H1 (cell line): ENCODE results near the gene GPR156. TPM values are rescaled to one million over a fixed set of nuclear protein-coding genes. Genes with fewer than 3 reads are reported as not detected.
A peak's percentile ranks its signal among the peaks of the same experiment; 100 is the strongest.

Experiments
- CTCF ChIA-PET: fragments of 300-600 bp; sonication (Branson Sonifier 250); formaldehyde crosslinking; loops from one replicate; lab custom pipeline; 2021; ENCODE audit not compliant: partially characterized antibody; lab: Charles Lee
- POLR2A ChIA-PET: fragments of 300-600 bp; sonication (Branson Sonifier 250); formaldehyde crosslinking; loops from one replicate; lab custom pipeline; 2021; ENCODE audit warnings: inconsistent platforms; ENCODE audit not compliant: partially characterized antibody; lab: Charles Lee
- DNase-seq, 2 experiments: peaks; one replicate each; pipeline versions ENCODE4 v3.0.0 to v3.0.0-alpha.2; 2010 to 2022; ENCODE audit warnings: low spot score in 2 of 2, low read depth in 1 of 2, mixed read lengths in 1 of 2
- FAIRE-seq: peaks from 2 replicates; lab custom pipeline; 2011; peaks lifted over from hg19 to GRCh38; lab: Jason Lieb, UNC
- H2AFZ ChIP-seq: 2 replicates; pipeline ENCODE4 v1.8.1; 2012; ENCODE audit warnings: low read length, inconsistent platforms
- H2AK5ac ChIP-seq: 2 replicates; pipeline ENCODE4 v1.6.1; 2013; ENCODE audit warnings: low read depth, low read length
- H2BK120ac ChIP-seq: replicated peaks from 2 replicates; pipeline ENCODE3; 2013; ENCODE audit warnings: low read depth, low read length, inconsistent platforms
- H2BK12ac ChIP-seq: 2 replicates; pipeline ENCODE4 v1.6.1; 2013; ENCODE audit warnings: low read depth, low read length
- H2BK15ac ChIP-seq: 2 replicates; pipeline ENCODE4 v1.6.1; 2013; ENCODE audit warnings: low read length
- H2BK20ac ChIP-seq: 2 replicates; pipeline ENCODE4 v1.6.1; 2013; ENCODE audit warnings: low read length
- H2BK5ac ChIP-seq: 2 replicates; pipeline ENCODE4 v1.6.1; 2013; ENCODE audit warnings: low read depth, low read length
- H3K14ac ChIP-seq: 2 replicates; pipeline ENCODE4 v1.6.1; 2013; ENCODE audit warnings: inconsistent platforms; ENCODE audit not compliant: insufficient read length
- H3K18ac ChIP-seq: 2 replicates; pipeline ENCODE4 v1.6.1; 2013; ENCODE audit warnings: low read length; ENCODE audit errors: extremely low read depth
- H3K23ac ChIP-seq: 2 replicates; pipeline ENCODE4 v1.6.1; 2013; ENCODE audit warnings: inconsistent platforms; ENCODE audit not compliant: insufficient read length
- H3K23me2 ChIP-seq: 2 replicates; pipeline ENCODE4 v1.6.1; 2013; ENCODE audit warnings: low read depth, low read length
- H3K27ac ChIP-seq: 2 replicates; pipeline ENCODE4 v1.6.1; 2011; ENCODE audit warnings: low read depth, low read length, inconsistent platforms
- H3K27me3 ChIP-seq, 4 experiments: replicated peaks in 1 of 4; 1 replicate in 1 of 4; 2 replicates in 3 of 4; pipeline versions ENCODE4 v1.6.1 to v1.8.1; 2011 to 2013; ENCODE audit warnings: low read length in 3 of 4, mild to moderate bottlenecking in 3 of 4, inconsistent platforms in 2 of 4, mixed read lengths in 2 of 4, moderate library complexity in 1 of 4; ENCODE audit not compliant: control insufficient read depth in 3 of 4, insufficient read depth in 3 of 4; ENCODE audit errors: extremely low read depth in 1 of 4
- H3K36me3 ChIP-seq, 4 experiments: 2 replicates each; pipeline versions ENCODE4 v1.6.1 to v1.8.1; 2011 to 2013; ENCODE audit warnings: mild to moderate bottlenecking in 4 of 4, low read length in 3 of 4, moderate library complexity in 2 of 4, control low read depth in 1 of 4, inconsistent platforms in 1 of 4; ENCODE audit not compliant: insufficient read depth in 4 of 4, control insufficient read depth in 2 of 4
- H3K4ac ChIP-seq: replicated peaks from 2 replicates; pipeline ENCODE3; 2013; ENCODE audit warnings: low read length, low read depth, mixed read lengths, inconsistent platforms; ENCODE audit not compliant: insufficient read length
- H3K4me1 ChIP-seq, 4 experiments: replicated peaks in 1 of 4; 1 replicate in 1 of 4; 2 replicates in 3 of 4; pipeline versions ENCODE4 v1.6.1 to v1.8.1; 2011 to 2013; ENCODE audit warnings: low read length in 3 of 4, inconsistent platforms in 2 of 4, mixed read lengths in 1 of 4; ENCODE audit not compliant: insufficient read depth in 4 of 4, control insufficient read depth in 3 of 4
- H3K4me2 ChIP-seq, 2 experiments: 2 replicates each; pipeline versions ENCODE4 v1.6.1 to v1.8.1; 2011 to 2013; ENCODE audit warnings: low read depth in 2 of 2, low read length in 2 of 2, control low read depth in 1 of 2, inconsistent platforms in 1 of 2, mild to moderate bottlenecking in 1 of 2; ENCODE audit not compliant: insufficient read depth in 1 of 2
- H3K4me3 ChIP-seq, 4 experiments: fragments of 200-600, 300-600 bp in 1 of 4; sonication (generic), shearing (Covaris generic), sonication (Bioruptor Twin) in 1 of 4; 2 replicates each; pipeline versions ENCODE4 v1.5.1 to v1.8.1; 2011 to 2016; ENCODE audit warnings: low read length in 4 of 4, low read depth in 3 of 4, control low read depth in 2 of 4, inconsistent platforms in 2 of 4, mild to moderate bottlenecking in 2 of 4, mixed read lengths in 1 of 4, moderate library complexity in 1 of 4; ENCODE audit not compliant: insufficient read depth in 2 of 4; ENCODE audit errors: extremely low read depth in 1 of 4
- H3K56ac ChIP-seq: replicated peaks from 2 replicates; pipeline ENCODE3; 2013; ENCODE audit warnings: low read depth, mild to moderate bottlenecking, mixed read lengths, low read length, inconsistent platforms; ENCODE audit not compliant: insufficient read length
- H3K79me1 ChIP-seq: 2 replicates; pipeline ENCODE4 v1.6.1; 2013; ENCODE audit warnings: low read depth, low read length, control low read depth
- H3K79me2 ChIP-seq, 2 experiments: 2 replicates each; pipeline versions ENCODE4 v1.6.1 to v1.8.1; 2012 to 2013; ENCODE audit warnings: low read length in 2 of 2, mild to moderate bottlenecking in 2 of 2, inconsistent platforms in 1 of 2; ENCODE audit not compliant: insufficient read depth in 2 of 2, control insufficient read depth in 1 of 2
- H3K9ac ChIP-seq, 4 experiments: replicated peaks in 1 of 4; 1 replicate in 1 of 4; 2 replicates in 3 of 4; pipeline versions ENCODE4 v1.6.1 to v1.8.1; 2011 to 2013; ENCODE audit warnings: low read depth in 3 of 4, low read length in 3 of 4, control low read depth in 2 of 4, mild to moderate bottlenecking in 2 of 4, moderate library complexity in 2 of 4, inconsistent platforms in 1 of 4; ENCODE audit errors: extremely low read depth in 1 of 4
- H3K9me3 ChIP-seq, 2 experiments: 2 replicates each; pipeline versions ENCODE4 v1.6.1 to v1.8.1; 2012 to 2013; ENCODE audit warnings: mild to moderate bottlenecking in 2 of 2, moderate library complexity in 2 of 2, control low read depth in 1 of 2, inconsistent platforms in 1 of 2, low read depth in 1 of 2, low read length in 1 of 2, mixed read lengths in 1 of 2; ENCODE audit not compliant: insufficient read depth in 2 of 2
- H4K20me1 ChIP-seq, 2 experiments: replicated peaks in 1 of 2; 2 replicates each; pipeline versions ENCODE3 to v1.8.1; 2011 to 2013; ENCODE audit warnings: inconsistent platforms in 2 of 2, low read length in 2 of 2, mild to moderate bottlenecking in 1 of 2; ENCODE audit not compliant: insufficient read depth in 2 of 2, control insufficient read depth in 1 of 2
- H4K5ac ChIP-seq: 2 replicates; pipeline ENCODE4 v1.6.1; 2013; ENCODE audit warnings: low read length, low read depth, mixed read lengths, inconsistent platforms; ENCODE audit not compliant: insufficient read length
- H4K8ac ChIP-seq: 2 replicates; pipeline ENCODE4 v1.8.0; 2013; ENCODE audit warnings: mild to moderate bottlenecking, moderate library complexity, low read length, inconsistent platforms; ENCODE audit not compliant: insufficient read depth; ENCODE audit errors: extremely low read depth
- H4K91ac ChIP-seq: replicated peaks from 2 replicates; pipeline ENCODE3; 2013; ENCODE audit warnings: low read length, mixed read lengths, inconsistent platforms; ENCODE audit not compliant: insufficient read length
- BCL11A ChIP-seq, 2 experiments: IDR thresholded peaks; one replicate each; pipeline ENCODE4 v1.6.1; 2011; ENCODE audit warnings: low read depth in 2 of 2, low read length in 2 of 2, mild to moderate bottlenecking in 2 of 2
- CBX5 ChIP-seq: fragments of 300-800, 300-1000 bp; sonication (generic); IDR thresholded peaks from 2 replicates; pipeline ENCODE4 v1.7.1; 2016; ENCODE audit warnings: antibody characterized with exemption, low read length, low read depth
- CEBPB ChIP-seq: IDR thresholded peaks from 2 replicates; pipeline ENCODE4 v1.6.1; 2012; ENCODE audit warnings: low read depth, low read length
- CHD2 ChIP-seq: IDR thresholded peaks from 2 replicates; pipeline ENCODE4 v1.6.1; 2012; ENCODE audit warnings: low read length, improper control_type of control experiment
- FOSL1 ChIP-seq: IDR thresholded peaks from 2 replicates; pipeline ENCODE4 v1.6.1; 2011; ENCODE audit warnings: mild to moderate bottlenecking, low read depth, low read length, moderate library complexity; ENCODE audit not compliant: insufficient read depth
- HDAC2 ChIP-seq, 2 experiments: fragments of 300-600 bp in 1 of 2; sonication (generic) in 1 of 2; IDR thresholded peaks; 2 replicates each; pipeline ENCODE4 v1.6.1; 2011 to 2012; ENCODE audit warnings: low read depth in 2 of 2, low read length in 2 of 2, mild to moderate bottlenecking in 2 of 2, moderate library complexity in 2 of 2, borderline replicate concordance in 1 of 2, inconsistent platforms in 1 of 2
- JUND ChIP-seq: IDR thresholded peaks from 2 replicates; pipeline ENCODE4 v1.6.1; 2011; ENCODE audit warnings: mild to moderate bottlenecking, improper control_type of control experiment, low read length
- KDM5A ChIP-seq: fragments of 200-600 bp; IDR thresholded peaks from 2 replicates; pipeline ENCODE4 v1.7.1; 2012; ENCODE audit warnings: mild to moderate bottlenecking, low read length, inconsistent platforms, mixed read lengths
- NANOG ChIP-seq: IDR thresholded peaks from 2 replicates; pipeline ENCODE4 v1.6.1; 2011; ENCODE audit warnings: low read length, low read depth, mild to moderate bottlenecking, inconsistent platforms; ENCODE audit not compliant: insufficient read depth, poor library complexity, severe bottlenecking
- POLR2A ChIP-seq, 2 experiments: IDR thresholded peaks; 1 replicate in 1 of 2; 2 replicates in 1 of 2; pipeline ENCODE4 v1.6.1; 2011; ENCODE audit warnings: low read depth in 2 of 2, low read length in 2 of 2, mild to moderate bottlenecking in 2 of 2; ENCODE audit errors: control extremely low read depth in 1 of 2
- RBBP5 ChIP-seq: IDR thresholded peaks from 2 replicates; pipeline ENCODE4 v1.7.1; 2012; ENCODE audit warnings: low read depth, mild to moderate bottlenecking, inconsistent platforms, low read length, moderate library complexity, borderline replicate concordance
- RXRA ChIP-seq: IDR thresholded peaks from 2 replicates; pipeline ENCODE4 v1.6.1; 2011; ENCODE audit warnings: low read depth, mild to moderate bottlenecking, low read length, moderate library complexity; ENCODE audit not compliant: insufficient read depth
- SIRT6 ChIP-seq: IDR thresholded peaks from one replicate; pipeline ENCODE4 v1.7.1; 2012; ENCODE audit warnings: low read length, inconsistent platforms
- TAF7 ChIP-seq: optimal IDR thresholded peaks from 2 replicates; pipeline ENCODE3; 2011; ENCODE audit warnings: low read depth, mild to moderate bottlenecking, inconsistent platforms, low read length, moderate library complexity, borderline replicate concordance
- TEAD4 ChIP-seq: IDR thresholded peaks from 2 replicates; pipeline ENCODE4 v1.6.1; 2012; ENCODE audit warnings: low read depth, low read length, inconsistent platforms, mixed read lengths
- ZNF274 ChIP-seq: IDR thresholded peaks from 2 replicates; pipeline ENCODE4 v1.7.0; 2012; ENCODE audit warnings: low read length, borderline replicate concordance; ENCODE audit errors: extremely low read depth
- WGBS, 2 experiments: shearing (Covaris generic) in 1 of 2; methylation state at CpG; one replicate each; pipeline versions ENCODE4 v1.1.6 to v1.1.7; 2013 to 2015; ENCODE audit warnings: low lambda C conversion rate in 2 of 2, mixed read lengths in 2 of 2, inconsistent platforms in 1 of 2, low coverage in 1 of 2, missing lambda C conversion rate in 1 of 2; ENCODE audit not compliant: insufficient replicate concordance in 2 of 2, insufficient coverage in 1 of 2, insufficient read length in 1 of 2; ENCODE audit errors: extremely low coverage in 1 of 2, missing lambda C conversion rate in 1 of 2; 5-methylcytosine and 5-hydroxymethylcytosine counted together
- polyA plus RNA-seq, 7 experiments: library from polyadenylated mRNA; depleted of rRNA in 3 of 7; stranded (reverse) in 5 of 7; unstranded in 2 of 7; fragments of >200 nt in 5 of 7; fragments of 200-250 nt in 2 of 7; gene quantifications; 1 replicate in 5 of 7; 2 replicates in 1 of 7; 4 replicates in 1 of 7; pipeline versions ENCODE4 v1.2.1 to v1.2.3, GENCODE V29; 2011 to 2013; ENCODE audit warnings: missing spikeins in 2 of 7, mixed read lengths in 2 of 7
- total RNA-seq: library from RNA; stranded (reverse); fragmentation: NEBNext Ultra II Directional; extraction: Animal tissue kit (Norgen Biotek cat#: 25700); gene quantifications from 2 replicates; pipeline ENCODE4 v1.2.1, GENCODE V29; 2021

The GPR156 gene
- total and polyA plus RNA-seq, 2 of the 8 experiments (the other 6 are each of a cell fraction or from before 2014, with no cell fraction given): 1.6 to 1.8 TPM

DNA sequence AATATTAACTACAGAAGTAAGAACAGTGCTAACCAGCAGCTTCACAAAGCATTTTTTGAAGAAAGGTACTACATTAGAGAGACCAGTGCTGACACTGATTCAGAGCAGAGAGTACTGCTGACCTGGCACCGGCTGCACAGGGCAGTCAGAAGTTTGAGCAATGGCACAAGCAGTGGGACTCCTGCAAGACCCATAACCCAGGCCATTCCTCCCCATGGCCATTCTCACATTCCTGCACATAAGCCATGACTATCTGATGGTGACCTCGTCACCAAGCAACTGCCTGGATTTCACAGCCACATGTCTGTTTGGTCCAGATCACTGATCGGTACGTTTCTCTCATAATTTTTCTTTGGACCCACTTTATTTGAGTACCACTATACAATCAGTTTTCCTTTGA lies 88.7 kb downstream of the GPR156 start:
- H3K4me3 ChIP-seq: no peak overlapping the region
- H3K56ac ChIP-seq: no peak overlapping the region
- no peak overlapping the region for H2BK120ac ChIP-seq
- H4K91ac ChIP-seq: no peak overlapping the region
- H3K79me2 ChIP-seq: no peaks in the 10 kb centered on the region
- H3K4ac ChIP-seq: no peak overlapping the region
- no peak for DNase-seq
- no peaks in the 10 kb centered on the region for H3K23me2 ChIP-seq
- H2BK12ac ChIP-seq: no peak overlapping the region
- H4K8ac ChIP-seq: no peak overlapping the region
- H3K23ac ChIP-seq: no peak overlapping the region
- H3K9me3 ChIP-seq: no peaks in the 10 kb centered on the region
- H3K4me2 ChIP-seq: no peak overlapping the region
- no peaks in the 10 kb centered on the region for H3K36me3 ChIP-seq
- ChIA-PET POLR2A (no interaction called here), CTCF (no interaction called here)
- no peak overlapping the region for H2BK5ac ChIP-seq
- no peak overlapping the region for H3K18ac ChIP-seq
- H3K4me1 ChIP-seq: no peaks in the 10 kb centered on the region
- H2AFZ ChIP-seq: no peak overlapping the region; the same call in 1 of the 2 replicates
- no peak overlapping the region for H2AK5ac ChIP-seq
- H2BK20ac ChIP-seq: no peak overlapping the region
- H3K79me1 ChIP-seq: no peaks in the 10 kb centered on the region
- no peak overlapping the region for H3K14ac ChIP-seq
- H4K20me1 ChIP-seq: no peaks in the 10 kb centered on the region
- no peak overlapping the region for H4K5ac ChIP-seq
- H3K9ac ChIP-seq: no peak overlapping the region
- no peak overlapping the region for H3K27ac ChIP-seq
- H3K27me3 ChIP-seq: no peaks in the 10 kb centered on the region
- 83% methylated on average over 4 of the region's 4 CpGs; no CpG with 5 or more reads in 1 of the 2 experiments for WGBS, 2 experiments
- peak; percentile 24 for FAIRE-seq
- no peak overlapping the region for H2BK15ac ChIP-seq
- TF ChIP-seq NANOG (no peak), FOSL1 (no peak), RXRA (no peak), SIRT6 (no peak), TEAD4 (no peak), JUND (no peak), BCL11A (IDR thresholded peaks at IDR 0.05; ENCODE audit: low read depth in 2 of 2, low read length in 2 of 2) (no peak), CBX5 (no peak), CEBPB (no peak), KDM5A (no peak), RBBP5 (no peak), TAF7 (no peak), POLR2A (IDR thresholded peaks at IDR 0.05; ENCODE audit: control extremely low read depth in 1 of 2, low read depth in 2 of 2, low read length in 2 of 2) (no peak), ZNF274 (no peak), CHD2 (no peak), HDAC2 (IDR thresholded peaks at IDR 0.05; ENCODE audit: borderline replicate concordance in 1 of 2, low read depth in 2 of 2, low read length in 2 of 2) (no peak)
